ENCODE data around the gene LRRN2. TPM values are rescaled to one million over a fixed set of nuclear protein-coding genes. Genes with fewer than 3 reads are reported as not detected.

Gene LRRN2
- total and polyA plus RNA-seq, 8 donors: 0.43 to 4.1 (median 1.0) TPM; not detected in 2

DNA sequence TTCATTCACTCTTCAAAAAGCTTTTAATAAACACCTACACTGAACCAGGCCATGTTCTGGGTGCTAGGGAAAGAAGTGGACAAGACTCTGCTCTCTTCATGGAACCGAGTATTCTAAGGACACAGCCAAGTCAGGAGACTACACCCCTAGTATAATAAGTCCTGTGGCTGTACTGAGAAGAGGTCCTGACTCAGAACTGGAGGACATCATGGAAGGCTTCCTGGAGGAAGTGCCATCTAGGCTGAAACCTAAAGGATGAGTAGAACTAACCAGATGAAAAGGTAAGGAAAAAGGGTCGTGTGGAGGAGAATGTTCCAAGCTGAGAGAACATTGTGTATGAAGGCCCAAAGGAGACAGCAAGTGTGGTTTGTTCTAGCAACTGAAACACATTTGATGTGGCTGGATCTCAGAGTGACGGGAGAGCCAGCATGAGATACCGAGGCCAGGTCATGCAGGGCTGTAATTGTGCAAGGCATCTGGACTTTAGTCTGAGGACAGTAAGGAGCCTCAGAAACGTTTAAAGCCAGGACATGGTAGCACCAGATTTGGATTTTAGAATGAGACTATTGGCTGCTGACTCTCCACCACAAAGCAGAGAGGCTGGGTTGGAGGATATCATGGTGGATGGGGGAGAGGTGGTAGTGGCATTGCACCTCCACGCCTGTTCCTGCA, 82.5 kb downstream of the LRRN2 start:
- TF ChIP-seq POLR2AphosphoS5 (IDR thresholded peaks at IDR 0.05) (no peak), POLR2A (IDR thresholded peaks at IDR 0.05) (no peak), EP300 (IDR thresholded peaks at IDR 0.05) (no peak)
- TF ChIP-seq, protein P1, sequence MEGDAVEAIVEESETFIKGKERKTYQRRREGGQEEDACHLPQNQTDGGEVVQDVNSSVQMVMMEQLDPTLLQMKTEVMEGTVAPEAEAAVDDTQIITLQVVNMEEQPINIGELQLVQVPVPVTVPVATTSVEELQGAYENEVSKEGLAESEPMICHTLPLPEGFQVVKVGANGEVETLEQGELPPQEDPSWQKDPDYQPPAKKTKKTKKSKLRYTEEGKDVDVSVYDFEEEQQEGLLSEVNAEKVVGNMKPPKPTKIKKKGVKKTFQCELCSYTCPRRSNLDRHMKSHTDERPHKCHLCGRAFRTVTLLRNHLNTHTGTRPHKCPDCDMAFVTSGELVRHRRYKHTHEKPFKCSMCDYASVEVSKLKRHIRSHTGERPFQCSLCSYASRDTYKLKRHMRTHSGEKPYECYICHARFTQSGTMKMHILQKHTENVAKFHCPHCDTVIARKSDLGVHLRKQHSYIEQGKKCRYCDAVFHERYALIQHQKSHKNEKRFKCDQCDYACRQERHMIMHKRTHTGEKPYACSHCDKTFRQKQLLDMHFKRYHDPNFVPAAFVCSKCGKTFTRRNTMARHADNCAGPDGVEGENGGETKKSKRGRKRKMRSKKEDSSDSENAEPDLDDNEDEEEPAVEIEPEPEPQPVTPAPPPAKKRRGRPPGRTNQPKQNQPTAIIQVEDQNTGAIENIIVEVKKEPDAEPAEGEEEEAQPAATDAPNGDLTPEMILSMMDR (IDR thresholded peaks at IDR 0.05): no peak
- Histone ChIP-seq H3K4me3 (no peak overlapping the region), H3K27me3 (peaks cover 0 to 49% (median 3%) of the 10 kb centered on the region in 3 donors), H3K27ac (no peak overlapping the region), H3K36me3 (no peaks in the 10 kb centered on the region), H3K4me1 (no peaks in the 10 kb centered on the region), H3K9me3 (no peaks in the 10 kb centered on the region)
- intact Hi-C loops (cut with DNase I; ENCODE audit: low total_unique reads): no loop called here
- no peak for DNase-seq
- 72 to 85% (median 80%) methylated on average over 6 of the region's 6 CpGs for WGBS, 5 donors

DNA sequence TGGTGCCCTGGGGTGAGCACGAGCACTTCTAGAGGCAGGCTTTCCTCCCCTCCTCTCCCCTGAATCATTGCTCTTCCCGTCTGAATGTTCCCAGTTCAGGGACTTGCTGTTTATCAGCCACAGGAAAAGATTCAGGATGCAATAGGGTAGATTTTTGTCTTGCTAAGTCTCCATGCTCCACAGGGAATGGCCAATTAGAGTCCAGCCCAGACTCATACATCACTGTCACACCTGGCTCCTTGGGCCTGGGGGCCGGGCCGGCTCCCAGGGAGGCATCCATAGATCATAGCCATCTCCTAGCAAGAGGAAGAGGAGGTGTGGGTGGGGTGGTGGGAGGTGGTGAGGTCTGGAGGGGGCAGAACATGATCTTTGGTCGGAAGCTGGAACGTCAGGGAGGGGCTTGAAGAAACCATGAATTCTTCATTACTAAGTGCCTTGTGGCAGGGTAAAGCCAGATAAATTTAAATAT, 83.4 kb downstream of the LRRN2 start:
- 42 to 47% (median 44%) methylated on average over 6 of the region's 6 CpGs for WGBS, 5 donors
- peaks cover 0 to 41% (median 3%) of the 10 kb centered on the region in 3 donors for H3K27me3 ChIP-seq
- no peak overlapping the region for H3K27ac ChIP-seq
- H3K9me3 ChIP-seq: no peaks in the 10 kb centered on the region
- TF ChIP-seq EP300 (IDR thresholded peaks at IDR 0.05) (no peak), POLR2AphosphoS5 (IDR thresholded peaks at IDR 0.05) (no peak), POLR2A (IDR thresholded peaks at IDR 0.05) (no peak)
- TF ChIP-seq, protein P1 (IDR thresholded peaks at IDR 0.05): no peak
- no peaks in the 10 kb centered on the region for H3K36me3 ChIP-seq
- no peaks in the 10 kb centered on the region for H3K4me1 ChIP-seq
- no peak overlapping the region for H3K4me3 ChIP-seq
- intact Hi-C loops (cut with DNase I; ENCODE audit: low total_unique reads): no loop called here
- DNase-seq: no peak

DNA sequence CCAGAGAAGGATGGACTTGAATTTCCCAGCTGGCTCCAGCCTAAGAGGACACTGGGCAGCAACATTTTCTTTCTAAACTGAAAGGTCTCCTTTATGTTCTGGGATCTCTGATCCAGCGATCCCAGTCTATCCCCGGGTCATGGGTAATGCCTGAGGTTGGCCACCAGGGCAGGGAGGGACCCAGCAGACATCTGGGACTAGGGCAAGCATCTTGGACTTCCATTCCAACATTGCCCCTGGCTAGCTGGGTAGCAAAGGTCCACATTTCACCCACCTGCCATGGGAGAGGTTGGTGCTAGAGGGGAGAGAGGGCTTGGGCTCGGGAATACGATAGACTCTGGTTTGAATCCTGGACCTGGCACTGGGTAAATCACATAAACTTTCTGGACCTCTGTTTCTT, 84.6 kb downstream of the LRRN2 start:
- intact Hi-C loops (cut with DNase I; ENCODE audit: low total_unique reads): no loop called here
- no peak overlapping the region for H3K4me3 ChIP-seq
- H3K36me3 ChIP-seq: no peaks in the 10 kb centered on the region
- H3K27ac ChIP-seq: no peak overlapping the region
- no peaks in the 10 kb centered on the region for H3K4me1 ChIP-seq
- H3K9me3 ChIP-seq: no peaks in the 10 kb centered on the region
- TF ChIP-seq POLR2AphosphoS5 (IDR thresholded peaks at IDR 0.05): no peak
- no peak for TF ChIP-seq POLR2A (IDR thresholded peaks at IDR 0.05)
- no peak for DNase-seq
- peaks cover 0 to 37% (median 3%) of the 10 kb centered on the region in 3 donors for H3K27me3 ChIP-seq
- 83 to 96% (median 93%) methylated on average over 4 of the region's 4 CpGs for WGBS, 5 donors

DNA sequence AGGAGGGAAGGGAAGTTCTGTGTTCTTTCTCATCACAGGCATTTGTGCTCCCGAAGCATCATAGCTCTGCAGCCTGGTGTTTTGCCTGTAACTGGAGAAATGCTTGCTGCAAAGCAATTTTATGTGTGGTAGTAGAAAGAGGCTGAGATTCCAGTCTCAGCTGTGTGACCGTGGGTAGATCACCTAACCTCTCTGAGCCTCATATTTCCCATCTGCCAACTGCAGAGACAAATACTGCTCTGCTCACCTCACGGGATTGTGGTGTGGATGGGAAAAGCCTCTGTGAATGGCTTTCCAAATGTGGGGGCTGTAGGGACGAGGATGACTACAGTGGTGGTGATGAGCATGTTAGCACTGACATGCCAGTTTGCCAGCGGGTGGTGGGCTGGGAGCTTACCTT, 85.3 kb downstream of the LRRN2 start:
- DNase-seq: no peak
- Histone ChIP-seq H3K4me3 (no peak overlapping the region), H3K27ac (no peak overlapping the region), H3K9me3 (no peaks in the 10 kb centered on the region), H3K36me3 (no peaks in the 10 kb centered on the region), H3K27me3 (peaks cover 0 to 29% (median 0%) of the 10 kb centered on the region in 3 donors), H3K4me1 (no peaks in the 10 kb centered on the region)
- intact Hi-C loops (cut with DNase I; ENCODE audit: low total_unique reads): no loop called here
- 86 to 89% (median 88%) methylated on average over 5 of the region's 5 CpGs for WGBS, 5 donors
- TF ChIP-seq EP300 (IDR thresholded peaks at IDR 0.05) (no peak), POLR2AphosphoS5 (IDR thresholded peaks at IDR 0.05) (no peak), POLR2A (IDR thresholded peaks at IDR 0.05) (no peak)
- TF ChIP-seq, protein P1 (IDR thresholded peaks at IDR 0.05): no peak

DNA sequence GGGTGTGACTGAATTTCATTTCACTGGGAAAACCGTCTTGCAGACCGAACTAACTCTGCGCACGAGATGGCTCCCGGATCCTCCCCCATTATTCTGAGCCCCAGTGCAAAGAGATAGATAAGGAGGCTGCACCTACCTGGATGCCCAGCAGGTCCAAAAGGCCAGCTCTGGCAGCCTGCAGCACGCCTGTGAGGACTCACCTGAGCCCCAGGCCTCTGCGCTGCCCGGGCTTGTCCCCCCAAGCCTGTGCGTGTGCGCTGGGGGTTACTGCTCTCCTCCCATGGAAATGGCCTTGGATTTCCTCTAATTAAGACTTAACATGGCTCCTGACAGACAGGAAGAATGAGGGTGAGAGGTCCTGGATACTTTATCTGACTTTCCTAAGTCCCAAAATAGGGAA, 85.9 kb downstream of the LRRN2 start:
- intact Hi-C loops (cut with DNase I; ENCODE audit: low total_unique reads): no loop called here
- WGBS, 5 donors: 75 to 90% (median 86%) methylated on average over 10 of the region's 10 CpGs

More for the DNA sequence above, 85.9 kb downstream of the LRRN2 start:
- Histone ChIP-seq H3K36me3 (no peaks in the 10 kb centered on the region), H3K4me1 (no peaks in the 10 kb centered on the region), H3K9me3 (no peaks in the 10 kb centered on the region), H3K27ac (no peak overlapping the region), H3K27me3 (peaks cover 0 to 25% (median 0%) of the 10 kb centered on the region in 3 donors), H3K4me3 (no peak overlapping the region)
- TF ChIP-seq POLR2A (IDR thresholded peaks at IDR 0.05) (no peak), EP300 (IDR thresholded peaks at IDR 0.05) (no peak), POLR2AphosphoS5 (IDR thresholded peaks at IDR 0.05) (no peak)
- TF ChIP-seq, protein P1 (IDR thresholded peaks at IDR 0.05): no peak
- no peak for DNase-seq

Measured in stomach (tissue), 9 donors.